Prostate gland (tissue), 2 donors: Measurements from ENCODE around the gene NPLOC4. TPM values are rescaled to one million over a fixed set of nuclear protein-coding genes. Genes with fewer than 3 reads are reported as not detected.

Experiments used
- DNase-seq: peaks from one replicate; pipeline ENCODE4 v3.0.0-alpha.2; 2019; ENCODE audit warnings: low spot score
- H3K27ac ChIP-seq, 2 donors: fragments of 200-600 bp; sonication (generic); 2 replicates each; pipeline ENCODE4 v1.5.1; 2017 to 2019
- H3K27me3 ChIP-seq: fragments of 200-600 bp; sonication (generic); replicated peaks from 2 replicates; pipeline ENCODE4 v1.5.1; 2019; ENCODE audit not compliant: insufficient read depth
- H3K36me3 ChIP-seq, 2 donors: fragments of 200-600 bp; sonication (generic); 1 replicate in 1 of 2; 2 replicates in 1 of 2; pipeline versions ENCODE4 v1.5.1 to v1.8.1; 2017 to 2019
- H3K4me1 ChIP-seq: fragments of 200-600 bp; sonication (generic); replicated peaks from 2 replicates; pipeline ENCODE4 v1.5.1; 2019
- H3K4me3 ChIP-seq, 2 donors: fragments of 200-600 bp; sonication (generic); 2 replicates each; pipeline ENCODE4 v1.5.1; 2017 to 2019
- H3K9me3 ChIP-seq: fragments of 200-600 bp; sonication (generic); 2 replicates; pipeline ENCODE4 v1.5.1; 2017
- POLR2A ChIP-seq: fragments of 450-650 bp; IDR thresholded peaks from one replicate; pipeline ENCODE4 v1.6.1; 2016; ENCODE audit warnings: antibody characterized with exemption, mild to moderate bottlenecking
- POLR2AphosphoS5 ChIP-seq: sonication (generic); formaldehyde crosslinking; IDR thresholded peaks from one replicate; pipeline ENCODE4 v1.6.1; 2017; ENCODE audit warnings: antibody characterized with exemption
- WGBS: methylation state at CpG from one replicate; pipeline ENCODE4 v1.1.5; 2018; 5-methylcytosine and 5-hydroxymethylcytosine counted together
- intact Hi-C: fragments of 100-400 bp; cut with DNase I; formaldehyde crosslinking; loops from one replicate; pipeline ENCODE4 v1.14.2; 2022
- total RNA-seq, 2 donors: library from RNA; depleted of rRNA; stranded (reverse); fragments of >200 nt; gene quantifications; one replicate each; pipeline ENCODE4 v1.1.0, GENCODE V29; 2016
- TF ChIP-seq, protein P1 (sequence below), 4 experiments: fragments of 200-600 bp in 2 of 4; fragments of 450-650 bp in 2 of 4; sonication (generic) in 2 of 4; IDR thresholded peaks; 1 replicate in 3 of 4; 2 replicates in 1 of 4; pipeline ENCODE4 v1.5.1; 2016 to 2019; ENCODE audit warnings: antibody characterized with exemption in 4 of 4, mild to moderate bottlenecking in 2 of 4, moderate library complexity in 2 of 4

Gene NPLOC4
- total RNA-seq, 2 donors from 2014 or later, result 40.1 to 84.8 TPM

GRCh38 chr17:81539571-81539900, 97.4 kb downstream of the NPLOC4 start:
- Histone ChIP-seq H3K27me3 (peaks cover 4% of the 10 kb centered on the region), H3K36me3 (peaks cover 0 to 11% of the 10 kb centered on the region in 2 donors), H3K4me1 (no peaks in the 10 kb centered on the region), H3K27ac (no peak overlapping the region), H3K9me3 (no peaks in the 10 kb centered on the region), H3K4me3 (no peak overlapping the region)
- DNase-seq, result no peak
- WGBS, result 86% methylated on average over 10 of the region's 10 CpGs
- intact Hi-C loops, result no loop called here
- TF ChIP-seq, protein P1, sequence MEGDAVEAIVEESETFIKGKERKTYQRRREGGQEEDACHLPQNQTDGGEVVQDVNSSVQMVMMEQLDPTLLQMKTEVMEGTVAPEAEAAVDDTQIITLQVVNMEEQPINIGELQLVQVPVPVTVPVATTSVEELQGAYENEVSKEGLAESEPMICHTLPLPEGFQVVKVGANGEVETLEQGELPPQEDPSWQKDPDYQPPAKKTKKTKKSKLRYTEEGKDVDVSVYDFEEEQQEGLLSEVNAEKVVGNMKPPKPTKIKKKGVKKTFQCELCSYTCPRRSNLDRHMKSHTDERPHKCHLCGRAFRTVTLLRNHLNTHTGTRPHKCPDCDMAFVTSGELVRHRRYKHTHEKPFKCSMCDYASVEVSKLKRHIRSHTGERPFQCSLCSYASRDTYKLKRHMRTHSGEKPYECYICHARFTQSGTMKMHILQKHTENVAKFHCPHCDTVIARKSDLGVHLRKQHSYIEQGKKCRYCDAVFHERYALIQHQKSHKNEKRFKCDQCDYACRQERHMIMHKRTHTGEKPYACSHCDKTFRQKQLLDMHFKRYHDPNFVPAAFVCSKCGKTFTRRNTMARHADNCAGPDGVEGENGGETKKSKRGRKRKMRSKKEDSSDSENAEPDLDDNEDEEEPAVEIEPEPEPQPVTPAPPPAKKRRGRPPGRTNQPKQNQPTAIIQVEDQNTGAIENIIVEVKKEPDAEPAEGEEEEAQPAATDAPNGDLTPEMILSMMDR (IDR thresholded peaks at IDR 0.05), result no peak
- no peak for TF ChIP-seq POLR2AphosphoS5
- no peak for TF ChIP-seq POLR2A

- Histone ChIP-seq H3K4me3 (no peak overlapping the region), H3K27me3 (peaks cover 4% of the 10 kb centered on the region), H3K4me1 (no peaks in the 10 kb centered on the region), H3K27ac (no peak overlapping the region), H3K9me3 (no peaks in the 10 kb centered on the region), H3K36me3 (peaks cover 0 to 11% of the 10 kb centered on the region in 2 donors)
- no peak for DNase-seq
- intact Hi-C loops, result no loop called here
- WGBS, result 89% methylated on average over 25 of the region's 26 CpGs
- TF ChIP-seq, protein P1 (IDR thresholded peaks at IDR 0.05), result no peak
- no peak for TF ChIP-seq POLR2AphosphoS5
- TF ChIP-seq POLR2A, result no peak
These were observed 98.0 kb downstream of the NPLOC4 start for GRCh38 chr17:81538651-81539570.

GRCh38 chr17:81537856-81538555, 98.9 kb downstream of the NPLOC4 start:
- 71% methylated on average over 26 of the region's 26 CpGs for WGBS

GRCh38 chr17:81537343-81537855, 99.5 kb downstream of the NPLOC4 start:
- peaks cover 4% of the 10 kb centered on the region for H3K27me3 ChIP-seq
- 25% methylated on average over 15 of the region's 17 CpGs for WGBS
- H3K27ac ChIP-seq, result no peak overlapping the region
- H3K4me3 ChIP-seq, result no peak overlapping the region
- no peaks in the 10 kb centered on the region for H3K4me1 ChIP-seq
- no peak for DNase-seq
- TF ChIP-seq, protein P1 (IDR thresholded peaks at IDR 0.05), result peak in 3 of 4 experiments; percentile 23 to 75 (median 55)
- no peak for TF ChIP-seq POLR2AphosphoS5
- intact Hi-C loops, result no loop called here
- H3K36me3 ChIP-seq, result peaks cover 0 to 11% of the 10 kb centered on the region in 2 donors
- H3K9me3 ChIP-seq, result no peaks in the 10 kb centered on the region

More at GRCh38 chr17:81537856-81538555, 98.9 kb downstream of the NPLOC4 start:
- no peaks in the 10 kb centered on the region for H3K4me1 ChIP-seq
- no peak for TF ChIP-seq POLR2A
- TF ChIP-seq, protein P1 (IDR thresholded peaks at IDR 0.05), result no peak
- no peak for TF ChIP-seq POLR2AphosphoS5
- intact Hi-C loops, result no loop called here
- peaks cover 4% of the 10 kb centered on the region for H3K27me3 ChIP-seq
- H3K4me3 ChIP-seq, result no peak overlapping the region
- H3K27ac ChIP-seq, result no peak overlapping the region
- peaks cover 0 to 11% of the 10 kb centered on the region in 2 donors for H3K36me3 ChIP-seq
- no peak for DNase-seq
- no peaks in the 10 kb centered on the region for H3K9me3 ChIP-seq
